WTC11 (cell line): Measurements from ENCODE around the gene NCF2. TPM values are rescaled to one million over a fixed set of nuclear protein-coding genes. Genes with fewer than 3 reads are reported as not detected.
A peak's percentile ranks its signal among the peaks of the same experiment; 100 is the strongest.

Source experiments
- ATAC-seq: fragments of 200-7000 bp; cut with Tn5 transposase; 2 replicates; pipeline ENCODE4 v1.10.0; 2021; ENCODE audit warnings: mild to moderate bottlenecking, moderate library complexity
- CTCF ChIA-PET: fragments of 300-600 bp; sonication (Branson Sonifier 250); formaldehyde crosslinking; loops from one replicate; lab custom pipeline; 2021; ENCODE audit warnings: antibody characterized with exemption; lab: Charles Lee
- POLR2A ChIA-PET: fragments of 350-600 bp; sonication (Branson Sonifier 250); formaldehyde crosslinking; loops from one replicate; lab custom pipeline; 2021; ENCODE audit warnings: antibody characterized with exemption; lab: Charles Lee
- DNase-seq: peaks from one replicate; pipeline ENCODE4 v3.0.0; 2021; ENCODE audit warnings: low spot score
- H3K27ac Mint-ChIP-seq: 2 replicates; pipeline ENCODE4 v1.8.0; 2021; ENCODE audit warnings: mixed read lengths
- H3K27me3 Mint-ChIP-seq: 2 replicates; pipeline ENCODE4 v1.8.0; 2021; ENCODE audit warnings: low read depth, mild to moderate bottlenecking, moderate library complexity, mixed read lengths
- H3K36me3 Mint-ChIP-seq: 2 replicates; pipeline ENCODE4 v1.8.0; 2021; ENCODE audit warnings: mixed read lengths
- H3K4me1 Mint-ChIP-seq: 2 replicates; pipeline ENCODE4 v1.8.0; 2022; ENCODE audit warnings: mixed read lengths
- H3K4me3 Mint-ChIP-seq: 2 replicates; pipeline ENCODE4 v1.8.0; 2021; ENCODE audit warnings: mild to moderate bottlenecking, moderate library complexity, mixed read lengths
- H3K9me3 Mint-ChIP-seq: 2 replicates; pipeline ENCODE4 v1.8.0; 2021; ENCODE audit warnings: mixed read lengths
- AR ChIP-seq: fragments of 250-450 bp; sonication (Bioruptor Pico); IDR thresholded peaks from 2 replicates; pipeline ENCODE4 v1.9.0; 2021; ENCODE audit warnings: mild to moderate bottlenecking
- ATF6 ChIP-seq: sonication (generic); formaldehyde crosslinking; IDR thresholded peaks from 2 replicates; pipeline ENCODE4 v1.8.1; 2023; ENCODE audit warnings: mild to moderate bottlenecking, missing genetic modification reagents
- CREM ChIP-seq: sonication (generic); formaldehyde crosslinking; IDR thresholded peaks from 2 replicates; pipeline ENCODE4 v1.8.1; 2022; ENCODE audit warnings: mild to moderate bottlenecking, missing genetic modification reagents, moderate library complexity
- CTCF ChIP-seq: fragments of 200-600 bp; IDR thresholded peaks from 2 replicates; pipeline ENCODE4 v1.8.0; 2022; ENCODE audit warnings: antibody characterized with exemption
- E2F1 ChIP-seq: sonication (generic); formaldehyde crosslinking; IDR thresholded peaks from 2 replicates; pipeline ENCODE4 v1.8.0; 2022; ENCODE audit warnings: mild to moderate bottlenecking, missing genetic modification reagents
- E2F4 ChIP-seq: sonication (generic); formaldehyde crosslinking; IDR thresholded peaks from 2 replicates; pipeline ENCODE4 v1.8.1; 2022; ENCODE audit warnings: low read depth, mild to moderate bottlenecking, moderate library complexity, missing genetic modification reagents, borderline replicate concordance
- ERG ChIP-seq: fragments of 250-450 bp; sonication (Bioruptor Pico); IDR thresholded peaks from 2 replicates; pipeline ENCODE4 v1.8.0; 2021; ENCODE audit warnings: mild to moderate bottlenecking
- FOXP4 ChIP-seq: sonication (generic); formaldehyde crosslinking; IDR thresholded peaks from 2 replicates; pipeline ENCODE4 v1.8.0; 2022; ENCODE audit warnings: mild to moderate bottlenecking, missing genetic modification reagents
- GABPB1 ChIP-seq: sonication (generic); formaldehyde crosslinking; IDR thresholded peaks from 2 replicates; pipeline ENCODE4 v1.8.1; 2023; ENCODE audit warnings: mild to moderate bottlenecking, missing genetic modification reagents
- GTF2I ChIP-seq: fragments of 250-450 bp; sonication (Bioruptor Pico); conservative IDR thresholded peaks from 2 replicates; pipeline ENCODE4 v1.4.0; 2021; ENCODE audit warnings: mild to moderate bottlenecking
- IRF1 ChIP-seq: sonication (generic); formaldehyde crosslinking; IDR thresholded peaks from 2 replicates; pipeline ENCODE4 v1.8.0; 2023; ENCODE audit warnings: missing genetic modification reagents
- JAZF1 ChIP-seq: fragments of 250-450 bp; sonication (Bioruptor Pico); IDR thresholded peaks from 2 replicates; pipeline ENCODE4 v1.9.0; 2021; ENCODE audit warnings: moderate library complexity, mild to moderate bottlenecking, inconsistent platforms
- MAX ChIP-seq: sonication (generic); formaldehyde crosslinking; IDR thresholded peaks from 2 replicates; pipeline ENCODE4 v1.8.0; 2022; ENCODE audit warnings: mild to moderate bottlenecking, missing genetic modification reagents
- NR2C2 ChIP-seq: sonication (generic); formaldehyde crosslinking; IDR thresholded peaks from 2 replicates; pipeline ENCODE4 v1.8.0; 2022; ENCODE audit warnings: mild to moderate bottlenecking, missing genetic modification reagents
- OVOL2 ChIP-seq: fragments of 250-450 bp; sonication (Bioruptor Pico); IDR thresholded peaks from 2 replicates; pipeline ENCODE4 v1.9.0; 2021; ENCODE audit warnings: mild to moderate bottlenecking, borderline replicate concordance
- SMAD4 ChIP-seq: sonication (generic); formaldehyde crosslinking; IDR thresholded peaks from 2 replicates; pipeline ENCODE4 v1.8.0; 2022; ENCODE audit warnings: mild to moderate bottlenecking, missing genetic modification reagents
- TCF7 ChIP-seq: sonication (generic); formaldehyde crosslinking; IDR thresholded peaks from 2 replicates; pipeline ENCODE4 v1.8.0; 2022; ENCODE audit warnings: mild to moderate bottlenecking, low read depth, missing genetic modification reagents, moderate library complexity
- ZNF232 ChIP-seq: sonication (generic); formaldehyde crosslinking; IDR thresholded peaks from 2 replicates; pipeline ENCODE4 v1.8.0; 2022; ENCODE audit warnings: mild to moderate bottlenecking, missing genetic modification reagents
- ZNF416 ChIP-seq: fragments of 250-450 bp; sonication (Bioruptor Pico); IDR thresholded peaks from 2 replicates; pipeline ENCODE4 v1.9.0; 2021; ENCODE audit warnings: mild to moderate bottlenecking, inconsistent platforms
- total RNA-seq: library from RNA; stranded (reverse); gene quantifications from 3 replicates; pipeline ENCODE4 v1.2.3, GENCODE V29; 2021

NCF2 gene
- total RNA-seq, 1 experiment from 2014 or later: 0.52 TPM

GRCh38 chr1:183604038-183604808 is 14.0 kb upstream of the NCF2 start:
- Mint-ChIP-seq H3K27me3 (no peaks in the 10 kb centered on the region; the same call in 1 of the 2 replicates), H3K27ac (peak overlapping the region; percentile 41; the same call in 1 of the 2 replicates), H3K9me3 (no peaks in the 10 kb centered on the region), H3K36me3 (no peaks in the 10 kb centered on the region), H3K4me3 (no peak overlapping the region), H3K4me1 (no peaks in the 10 kb centered on the region)
- ChIA-PET POLR2A (no interaction called here), CTCF (interaction anchor here (0.9 kb wide), 1 partner anchor 22 kb away, joined by 3 read pairs; no protein-coding TSS in a partner anchor)
- ATAC-seq (no peak), DNase-seq (no peak)
- TF ChIP-seq CTCF (no peak), GTF2I (CRISPR knock-in tag) (no peak), ZNF232 (no peak), MAX (CRISPR knock-in tag) (no peak), NR2C2 (no peak), E2F4 (CRISPR knock-in tag) (no peak), TCF7 (CRISPR knock-in tag) (no peak), FOXP4 (CRISPR knock-in tag) (no peak), AR (CRISPR knock-in tag) (no peak), IRF1 (no peak), ZNF416 (CRISPR knock-in tag) (no peak), JAZF1 (CRISPR knock-in tag) (no peak), GABPB1 (CRISPR knock-in tag) (no peak), ATF6 (CRISPR knock-in tag) (no peak), ERG (CRISPR knock-in tag) (no peak), SMAD4 (CRISPR knock-in tag) (no peak), CREM (CRISPR knock-in tag) (no peak), OVOL2 (no peak), E2F1 (CRISPR knock-in tag) (no peak)
